SK-N-SH treated with all-trans-retinoic acid at 6 μM for 48 hours (cell line): ENCODE measurements around the gene CHI3L2.

Experiments used
- ESRRG ChIP-seq: fragments of 250-450 bp; sonication (Bioruptor Pico); IDR thresholded peaks from 2 replicates; pipeline ENCODE4 v1.6.1; 2021; ENCODE audit warnings: mild to moderate bottlenecking
- PPARA ChIP-seq: fragments of 250-450 bp; sonication (Bioruptor Pico); IDR thresholded peaks from 2 replicates; pipeline ENCODE4 v1.5.0; 2020; ENCODE audit warnings: mild to moderate bottlenecking, borderline replicate concordance
- SNAI2 ChIP-seq: fragments of 250-450 bp; sonication (Bioruptor Pico); IDR thresholded peaks from 2 replicates; pipeline ENCODE4 v1.5.0; 2020; ENCODE audit warnings: mild to moderate bottlenecking, moderate library complexity
- ZC3H10 ChIP-seq: fragments of 250-450 bp; sonication (Bioruptor Pico); IDR thresholded peaks from 2 replicates; pipeline ENCODE4 v1.5.1; 2021; ENCODE audit warnings: mild to moderate bottlenecking, moderate library complexity
- TF ChIP-seq, protein P1 (sequence below): fragments of 250-450 bp; sonication (Bioruptor Pico); IDR thresholded peaks from 2 replicates; pipeline ENCODE4 v1.8.0; 2020; ENCODE audit warnings: mild to moderate bottlenecking, moderate library complexity, borderline replicate concordance
- TF ChIP-seq, protein P2 (sequence below): fragments of 250-450 bp; sonication (Bioruptor Pico); IDR thresholded peaks from 2 replicates; pipeline ENCODE4 v1.5.1; 2021; ENCODE audit warnings: mild to moderate bottlenecking, moderate library complexity
- TF ChIP-seq, protein P3 (sequence below): fragments of 250-450 bp; sonication (Bioruptor Pico); IDR thresholded peaks from 2 replicates; pipeline ENCODE4 v1.5.1; 2020; ENCODE audit warnings: low read depth, mild to moderate bottlenecking, moderate library complexity

DNA sequence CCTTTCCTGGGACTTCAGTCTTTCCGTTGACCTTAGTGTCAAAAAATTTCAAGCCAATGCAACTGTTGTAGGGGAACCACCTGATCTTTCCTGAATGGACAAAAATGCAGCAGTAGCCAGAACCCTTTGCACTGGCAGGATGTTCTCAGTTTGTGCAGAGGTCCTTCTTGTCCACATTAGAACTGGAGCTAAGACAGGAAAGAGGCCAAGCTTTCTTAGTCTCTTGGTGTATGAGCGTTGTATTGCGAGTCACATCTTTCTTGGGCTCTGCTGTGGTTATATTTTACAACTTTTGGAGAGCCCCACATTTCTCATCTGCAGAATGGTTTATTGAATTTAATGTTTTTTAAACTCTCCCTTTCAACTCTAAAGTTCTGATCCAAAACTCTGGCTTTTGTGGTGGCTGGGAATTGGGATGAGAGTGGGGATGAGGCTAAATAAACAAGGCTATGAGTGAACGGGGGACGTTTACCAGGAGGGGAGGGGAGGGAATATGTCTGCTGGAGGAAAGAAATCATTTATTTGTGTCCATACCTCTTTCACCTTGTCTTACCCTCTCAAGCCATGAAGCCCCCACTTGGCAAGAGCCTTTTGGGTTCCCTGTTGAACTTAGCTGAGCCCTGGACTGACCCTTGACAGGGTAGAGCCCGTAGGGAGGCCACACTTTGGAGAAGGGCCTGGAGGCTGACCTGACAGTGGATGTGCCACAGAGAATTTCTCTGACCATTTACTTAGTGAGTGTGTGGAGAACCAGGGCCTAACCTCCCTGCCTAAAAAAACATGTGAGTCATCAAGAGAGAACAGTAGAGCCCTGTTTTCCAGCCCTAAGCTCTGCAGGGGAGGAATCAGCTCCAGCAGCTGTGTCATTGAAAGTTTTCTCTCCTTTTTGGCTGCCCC is 586 bp downstream of the CHI3L2 start:
- TF ChIP-seq, protein P1, sequence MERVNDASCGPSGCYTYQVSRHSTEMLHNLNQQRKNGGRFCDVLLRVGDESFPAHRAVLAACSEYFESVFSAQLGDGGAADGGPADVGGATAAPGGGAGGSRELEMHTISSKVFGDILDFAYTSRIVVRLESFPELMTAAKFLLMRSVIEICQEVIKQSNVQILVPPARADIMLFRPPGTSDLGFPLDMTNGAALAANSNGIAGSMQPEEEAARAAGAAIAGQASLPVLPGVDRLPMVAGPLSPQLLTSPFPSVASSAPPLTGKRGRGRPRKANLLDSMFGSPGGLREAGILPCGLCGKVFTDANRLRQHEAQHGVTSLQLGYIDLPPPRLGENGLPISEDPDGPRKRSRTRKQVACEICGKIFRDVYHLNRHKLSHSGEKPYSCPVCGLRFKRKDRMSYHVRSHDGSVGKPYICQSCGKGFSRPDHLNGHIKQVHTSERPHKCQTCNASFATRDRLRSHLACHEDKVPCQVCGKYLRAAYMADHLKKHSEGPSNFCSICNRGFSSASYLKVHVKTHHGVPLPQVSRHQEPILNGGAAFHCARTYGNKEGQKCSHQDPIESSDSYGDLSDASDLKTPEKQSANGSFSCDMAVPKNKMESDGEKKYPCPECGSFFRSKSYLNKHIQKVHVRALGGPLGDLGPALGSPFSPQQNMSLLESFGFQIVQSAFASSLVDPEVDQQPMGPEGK, result no peak
- TF ChIP-seq ESRRG (CRISPR knock-in tag) (no peak), ZC3H10 (CRISPR knock-in tag) (no peak), SNAI2 (CRISPR knock-in tag) (no peak), PPARA (CRISPR knock-in tag) (no peak)
- TF ChIP-seq, protein P2, sequence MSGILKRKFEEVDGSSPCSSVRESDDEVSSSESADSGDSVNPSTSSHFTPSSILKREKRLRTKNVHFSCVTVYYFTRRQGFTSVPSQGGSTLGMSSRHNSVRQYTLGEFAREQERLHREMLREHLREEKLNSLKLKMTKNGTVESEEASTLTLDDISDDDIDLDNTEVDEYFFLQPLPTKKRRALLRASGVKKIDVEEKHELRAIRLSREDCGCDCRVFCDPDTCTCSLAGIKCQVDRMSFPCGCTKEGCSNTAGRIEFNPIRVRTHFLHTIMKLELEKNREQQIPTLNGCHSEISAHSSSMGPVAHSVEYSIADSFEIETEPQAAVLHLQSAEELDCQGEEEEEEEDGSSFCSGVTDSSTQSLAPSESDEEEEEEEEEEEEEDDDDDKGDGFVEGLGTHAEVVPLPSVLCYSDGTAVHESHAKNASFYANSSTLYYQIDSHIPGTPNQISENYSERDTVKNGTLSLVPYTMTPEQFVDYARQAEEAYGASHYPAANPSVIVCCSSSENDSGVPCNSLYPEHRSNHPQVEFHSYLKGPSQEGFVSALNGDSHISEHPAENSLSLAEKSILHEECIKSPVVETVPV (CRISPR knock-in tag), result no peak
- TF ChIP-seq, protein P3, sequence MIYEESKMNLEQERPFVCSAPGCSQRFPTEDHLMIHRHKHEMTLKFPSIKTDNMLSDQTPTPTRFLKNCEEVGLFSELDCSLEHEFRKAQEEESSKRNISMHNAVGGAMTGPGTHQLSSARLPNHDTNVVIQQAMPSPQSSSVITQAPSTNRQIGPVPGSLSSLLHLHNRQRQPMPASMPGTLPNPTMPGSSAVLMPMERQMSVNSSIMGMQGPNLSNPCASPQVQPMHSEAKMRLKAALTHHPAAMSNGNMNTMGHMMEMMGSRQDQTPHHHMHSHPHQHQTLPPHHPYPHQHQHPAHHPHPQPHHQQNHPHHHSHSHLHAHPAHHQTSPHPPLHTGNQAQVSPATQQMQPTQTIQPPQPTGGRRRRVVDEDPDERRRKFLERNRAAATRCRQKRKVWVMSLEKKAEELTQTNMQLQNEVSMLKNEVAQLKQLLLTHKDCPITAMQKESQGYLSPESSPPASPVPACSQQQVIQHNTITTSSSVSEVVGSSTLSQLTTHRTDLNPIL (CRISPR knock-in tag), result no peak
